ENCODE results near the gene PCDH9. TPM values are rescaled to one million over a fixed set of nuclear protein-coding genes. Genes with fewer than 3 reads are reported as not detected.

PCDH9 gene
- total RNA-seq, 1 experiment from 2014 or later, result 5.8 TPM

- no peak for DNase-seq (ENCODE audit: low spot score)
- Histone ChIP-seq H3K9me3 (ENCODE audit: low read depth, low read length, poor library complexity, severe bottlenecking) (no peaks in the 10 kb centered on the region), H3K36me3 (ENCODE audit: insufficient read depth, low read length, poor library complexity, severe bottlenecking) (no peaks in the 10 kb centered on the region), H3K4me1 (ENCODE audit: insufficient read depth, low read length, poor library complexity, severe bottlenecking) (no peaks in the 10 kb centered on the region), H3K4me3 (ENCODE audit: low read depth, low read length, poor library complexity, severe bottlenecking) (no peak overlapping the region), H3K27me3 (replicated peaks; ENCODE audit: insufficient read depth, low read depth, low read length, poor library complexity) (no peaks in the 10 kb centered on the region), H3K27ac (ENCODE audit: low read depth, low read length, poor library complexity, severe bottlenecking) (no peak overlapping the region)
- BruUV-seq (replicated peaks), result no TSS peak
- POLR2A ChIA-PET (ENCODE audit: low non-redundant PET), result no interaction called here
- intact Hi-C loops (cut with micrococcal nuclease; ENCODE audit: unreplicated experiment), result no loop called here
- TF ChIP-seq EZH2 (IDR thresholded peaks at IDR 0.05; ENCODE audit: borderline replicate concordance, low read depth, low read length, poor library complexity, severe bottlenecking) (no peak), CTCF (conservative IDR thresholded peaks at IDR 0.05; ENCODE audit: low read depth, low read length) (no peak)
- CTCF ChIA-PET, result no interaction called here
Observed at GRCh38 chr13:67210208-67210607, 19.9 kb downstream of the PCDH9 start.

GRCh38 chr13:67208552-67208951 is 21.6 kb downstream of the PCDH9 start:
- no peak for DNase-seq (ENCODE audit: low spot score)
- H3K4me1 ChIP-seq (ENCODE audit: insufficient read depth, low read length, poor library complexity, severe bottlenecking), result no peaks in the 10 kb centered on the region
- intact Hi-C loops (cut with micrococcal nuclease; ENCODE audit: unreplicated experiment), result no loop called here
- ChIA-PET CTCF (no interaction called here), POLR2A (ENCODE audit: low non-redundant PET) (interaction anchor here (0.6 kb wide), 1 partner anchor 1526 kb away, joined by 3 read pairs; no protein-coding TSS in a partner anchor)
- no peaks in the 10 kb centered on the region for H3K27me3 ChIP-seq (replicated peaks; ENCODE audit: insufficient read depth, low read depth, low read length, poor library complexity)
- H3K9me3 ChIP-seq (ENCODE audit: low read depth, low read length, poor library complexity, severe bottlenecking), result no peaks in the 10 kb centered on the region
- H3K27ac ChIP-seq (ENCODE audit: low read depth, low read length, poor library complexity, severe bottlenecking), result no peak overlapping the region
- TF ChIP-seq EZH2 (IDR thresholded peaks at IDR 0.05; ENCODE audit: borderline replicate concordance, low read depth, low read length, poor library complexity, severe bottlenecking), result no peak
- no peak for TF ChIP-seq CTCF (conservative IDR thresholded peaks at IDR 0.05; ENCODE audit: low read depth, low read length)
- no peaks in the 10 kb centered on the region for H3K36me3 ChIP-seq (ENCODE audit: insufficient read depth, low read length, poor library complexity, severe bottlenecking)
- no peak overlapping the region for H3K4me3 ChIP-seq (ENCODE audit: low read depth, low read length, poor library complexity, severe bottlenecking)
- no TSS peak for BruUV-seq (replicated peaks)

- no TSS peak for BruUV-seq (replicated peaks)
- POLR2A ChIA-PET (ENCODE audit: low non-redundant PET), result no interaction called here
- Histone ChIP-seq H3K9me3 (ENCODE audit: low read depth, low read length, poor library complexity, severe bottlenecking) (no peaks in the 10 kb centered on the region), H3K4me3 (ENCODE audit: low read depth, low read length, poor library complexity, severe bottlenecking) (no peak overlapping the region), H3K27ac (ENCODE audit: low read depth, low read length, poor library complexity, severe bottlenecking) (no peak overlapping the region), H3K27me3 (replicated peaks; ENCODE audit: insufficient read depth, low read depth, low read length, poor library complexity) (no peaks in the 10 kb centered on the region), H3K4me1 (ENCODE audit: insufficient read depth, low read length, poor library complexity, severe bottlenecking) (no peaks in the 10 kb centered on the region), H3K36me3 (ENCODE audit: insufficient read depth, low read length, poor library complexity, severe bottlenecking) (no peaks in the 10 kb centered on the region)
- intact Hi-C loops (cut with micrococcal nuclease; ENCODE audit: unreplicated experiment), result no loop called here
- DNase-seq (ENCODE audit: low spot score), result no peak
- CTCF ChIA-PET, result no interaction called here
- no peak for TF ChIP-seq CTCF (conservative IDR thresholded peaks at IDR 0.05; ENCODE audit: low read depth, low read length)
- no peak for TF ChIP-seq EZH2 (IDR thresholded peaks at IDR 0.05; ENCODE audit: borderline replicate concordance, low read depth, low read length, poor library complexity, severe bottlenecking)
Observed at GRCh38 chr13:67204764-67205163, 25.4 kb downstream of the PCDH9 start.

Data from A673 (cell line).